Kidney tubule cell (primary cell): ENCODE results near the gene SYCP3.
"Not testable (repeated sequence)": the region's sequence is repeated elsewhere in the genome, so short reads cannot be mapped to it uniquely, and the experiment has no call there.

Source experiments
- DNase-seq: peaks from one replicate; pipeline ENCODE4 v3.0.0-alpha.2; 2018; ENCODE audit warnings: low spot score

The SYCP3 gene

GRCh38 chr12:101713059-101713682 is 26.1 kb downstream of the SYCP3 start:
- DNase-seq: no peak

- DNase-seq: no peak
Observed at GRCh38 chr12:101710288-101710687, 29.0 kb downstream of the SYCP3 start.

- DNase-seq: no peak
Observed at GRCh38 chr12:101707131-101707782, 32.0 kb downstream of the SYCP3 start.

GRCh38 chr12:101706403-101706802 is 32.9 kb downstream of the SYCP3 start:
- no peak for DNase-seq

- DNase-seq: no peak
Observed at GRCh38 chr12:101703487-101703886, 35.8 kb downstream of the SYCP3 start.

GRCh38 chr12:101700299-101700820 is 38.9 kb downstream of the SYCP3 start:
- DNase-seq: no peak

- no peak for DNase-seq
Observed at GRCh38 chr12:101698800-101699347, 40.4 kb downstream of the SYCP3 start.

- DNase-seq: peak; percentile 53
Observed at GRCh38 chr12:101697930-101698799, 41.1 kb downstream of the SYCP3 start.

- DNase-seq: peak; percentile 47
Observed at GRCh38 chr12:101697197-101697929, 41.9 kb downstream of the SYCP3 start, which contains the start of gene CHPT1. TSS of gene CHPT1 (plus strand) at chr12:101697640. CDS start at chr12:101697862, 222 bp downstream.

GRCh38 chr12:101696251-101697196 is 42.7 kb downstream of the SYCP3 start:
- no peak for DNase-seq

- peak; percentile 55 for DNase-seq
Observed at GRCh38 chr12:101695706-101696105, 43.6 kb downstream of the SYCP3 start.

GRCh38 chr12:101694986-101695385 is 44.3 kb downstream of the SYCP3 start:
- no peak for DNase-seq

GRCh38 chr12:101694297-101694848 is 44.9 kb downstream of the SYCP3 start:
- DNase-seq: no peak

- DNase-seq: no peak
Observed at GRCh38 chr12:101691503-101692096, 47.7 kb downstream of the SYCP3 start.

- no peak for DNase-seq
Observed at GRCh38 chr12:101690544-101691098, 48.6 kb downstream of the SYCP3 start.

GRCh38 chr12:101686176-101686575 is 53.1 kb downstream of the SYCP3 start:
- no peak for DNase-seq

- no peak for DNase-seq
Observed at GRCh38 chr12:101685092-101685491, 54.2 kb downstream of the SYCP3 start.

- not testable (repeated sequence) for DNase-seq
Observed at GRCh38 chr12:101681627-101682026, 57.6 kb downstream of the SYCP3 start.

GRCh38 chr12:101680647-101681046 is 58.6 kb downstream of the SYCP3 start:
- DNase-seq: no peak
